Loucy (cell line): ENCODE data around the gene CDH13.

ENCODE experiments used
- H2AFZ ChIP-seq: fragments of 200-600 bp; sonication (generic); 2 replicates; pipeline ENCODE4 v1.6.0; 2016; ENCODE audit warnings: antibody characterized with exemption, mild to moderate bottlenecking, low read length, moderate library complexity
- H3F3A ChIP-seq: fragments of 200-600 bp; 2 replicates; pipeline ENCODE4 v1.6.0; 2016; ENCODE audit warnings: antibody characterized with exemption, low read depth, mild to moderate bottlenecking
- H3K27me3 ChIP-seq: fragments of 200-600 bp; sonication (generic); 2 replicates; pipeline ENCODE4 v1.6.1; 2014; ENCODE audit warnings: low read length, mild to moderate bottlenecking; ENCODE audit not compliant: insufficient read depth, poor library complexity, severe bottlenecking
- H3K36me3 ChIP-seq: fragments of 200-600 bp; sonication (generic); 2 replicates; pipeline ENCODE4 v1.6.1; 2016; ENCODE audit warnings: low read length; ENCODE audit not compliant: insufficient read depth
- H3K4me1 ChIP-seq: fragments of 200-600 bp; sonication (generic); 2 replicates; pipeline ENCODE4 v1.5.1; 2014; ENCODE audit warnings: low read length, mild to moderate bottlenecking; ENCODE audit not compliant: insufficient read depth, poor library complexity, severe bottlenecking
- H3K4me2 ChIP-seq: fragments of 200-600 bp; sonication (generic); 2 replicates; pipeline ENCODE4 v1.6.0; 2014; ENCODE audit warnings: antibody characterized with exemption, low read length, low read depth, mild to moderate bottlenecking; ENCODE audit not compliant: poor library complexity, severe bottlenecking
- H3K4me3 ChIP-seq: fragments of 200-600 bp; sonication (generic); 2 replicates; pipeline ENCODE4 v1.5.1; 2014; ENCODE audit warnings: low read length, mild to moderate bottlenecking, mixed read lengths; ENCODE audit not compliant: poor library complexity, severe bottlenecking
- H3K79me2 ChIP-seq: fragments of 200-600 bp; sonication (generic); 2 replicates; pipeline ENCODE4 v1.6.1; 2014; ENCODE audit warnings: low read length; ENCODE audit not compliant: insufficient read depth
- H3K9ac ChIP-seq: fragments of 200-600 bp; sonication (generic); 2 replicates; pipeline ENCODE4 v1.6.0; 2014; ENCODE audit warnings: mild to moderate bottlenecking, low read depth, low read length, moderate library complexity; ENCODE audit not compliant: poor library complexity, severe bottlenecking
- H3K9me2 ChIP-seq: fragments of 200-600 bp; sonication (generic); replicated peaks from 2 replicates; pipeline ENCODE4 v1.6.1; 2016; ENCODE audit warnings: low read depth, low read length, mixed read lengths
- H3K9me3 ChIP-seq: fragments of 200-600 bp; sonication (generic); 2 replicates; pipeline ENCODE4 v1.6.1; 2014; ENCODE audit warnings: mild to moderate bottlenecking, antibody characterized with exemption, low read length, low read depth; ENCODE audit not compliant: insufficient read depth
- H4K20me1 ChIP-seq: fragments of 200-600 bp; sonication (generic); 2 replicates; pipeline ENCODE4 v1.6.0; 2014; ENCODE audit warnings: antibody characterized with exemption, low read length, mild to moderate bottlenecking; ENCODE audit not compliant: insufficient read depth, poor library complexity, severe bottlenecking
- CTCF ChIP-seq: fragments of 200-600 bp; sonication (generic); conservative IDR thresholded peaks from 2 replicates; pipeline ENCODE4 v1.5.1; 2014; ENCODE audit warnings: mild to moderate bottlenecking, antibody characterized with exemption, low read length
- EZH2phosphoT487 ChIP-seq: fragments of 200-600 bp; IDR thresholded peaks from 2 replicates; pipeline ENCODE4 v1.6.1; 2018; ENCODE audit warnings: antibody characterized with exemption, mild to moderate bottlenecking, moderate library complexity, borderline replicate concordance

The CDH13 gene

GRCh38 chr16:83109490-83110125 is 482.8 kb downstream of the CDH13 start:
- H3K36me3 ChIP-seq, result no peaks in the 10 kb centered on the region
- H3K79me2 ChIP-seq, result no peaks in the 10 kb centered on the region
- no peaks in the 10 kb centered on the region for H3K9me3 ChIP-seq
- H3K27me3 ChIP-seq, result no peaks in the 10 kb centered on the region
- no peak overlapping the region for H3K4me2 ChIP-seq
- H3K9me2 ChIP-seq, result no peaks in the 10 kb centered on the region
- no peak overlapping the region for H3K4me3 ChIP-seq
- no peaks in the 10 kb centered on the region for H4K20me1 ChIP-seq
- H2AFZ ChIP-seq, result no peak overlapping the region
- TF ChIP-seq EZH2phosphoT487 (no peak), CTCF (0 out of 2 replicates have a peak, but pooled peaks have one; percentile 8)
- no peak overlapping the region for H3K9ac ChIP-seq
- H3K4me1 ChIP-seq, result no peaks in the 10 kb centered on the region
- H3F3A ChIP-seq, result no peaks in the 10 kb centered on the region

GRCh38 chr16:83110269-83110668 is 483.5 kb downstream of the CDH13 start:
- no peaks in the 10 kb centered on the region for H3K36me3 ChIP-seq
- no peak overlapping the region for H3K9ac ChIP-seq
- H4K20me1 ChIP-seq, result no peaks in the 10 kb centered on the region
- no peaks in the 10 kb centered on the region for H3K79me2 ChIP-seq
- no peaks in the 10 kb centered on the region for H3K9me3 ChIP-seq
- H3K4me2 ChIP-seq, result no peak overlapping the region
- TF ChIP-seq EZH2phosphoT487 (no peak), CTCF (no peak)
- no peak overlapping the region for H2AFZ ChIP-seq
- H3K4me3 ChIP-seq, result no peak overlapping the region
- H3F3A ChIP-seq, result no peaks in the 10 kb centered on the region
- no peaks in the 10 kb centered on the region for H3K4me1 ChIP-seq
- H3K27me3 ChIP-seq, result no peaks in the 10 kb centered on the region
- no peaks in the 10 kb centered on the region for H3K9me2 ChIP-seq

GRCh38 chr16:83113317-83113716 is 486.5 kb downstream of the CDH13 start:
- H3K9me3 ChIP-seq, result no peaks in the 10 kb centered on the region
- H3K4me1 ChIP-seq, result no peaks in the 10 kb centered on the region
- H3F3A ChIP-seq, result no peaks in the 10 kb centered on the region
- no peak overlapping the region for H3K9ac ChIP-seq
- H3K9me2 ChIP-seq, result no peaks in the 10 kb centered on the region
- no peak overlapping the region for H3K4me2 ChIP-seq
- H3K27me3 ChIP-seq, result no peaks in the 10 kb centered on the region
- H4K20me1 ChIP-seq, result no peaks in the 10 kb centered on the region
- H3K36me3 ChIP-seq, result no peaks in the 10 kb centered on the region
- H3K4me3 ChIP-seq, result no peak overlapping the region
- H3K79me2 ChIP-seq, result no peaks in the 10 kb centered on the region
- no peak overlapping the region for H2AFZ ChIP-seq
- TF ChIP-seq CTCF, result peak; percentile 51
- no peak for TF ChIP-seq EZH2phosphoT487
